HG03025 (cell line): ENCODE measurements around the gene CTNS.

ENCODE experiments used
- ATAC-seq: cut with Tn5 transposase; IDR thresholded peaks from one replicate; pipeline ENCODE4 v1.9.1; 2021; ENCODE audit warnings: mild to moderate bottlenecking, moderate library complexity; ENCODE audit not compliant: unreplicated experiment, low FRiP score

The CTNS gene

DNA sequence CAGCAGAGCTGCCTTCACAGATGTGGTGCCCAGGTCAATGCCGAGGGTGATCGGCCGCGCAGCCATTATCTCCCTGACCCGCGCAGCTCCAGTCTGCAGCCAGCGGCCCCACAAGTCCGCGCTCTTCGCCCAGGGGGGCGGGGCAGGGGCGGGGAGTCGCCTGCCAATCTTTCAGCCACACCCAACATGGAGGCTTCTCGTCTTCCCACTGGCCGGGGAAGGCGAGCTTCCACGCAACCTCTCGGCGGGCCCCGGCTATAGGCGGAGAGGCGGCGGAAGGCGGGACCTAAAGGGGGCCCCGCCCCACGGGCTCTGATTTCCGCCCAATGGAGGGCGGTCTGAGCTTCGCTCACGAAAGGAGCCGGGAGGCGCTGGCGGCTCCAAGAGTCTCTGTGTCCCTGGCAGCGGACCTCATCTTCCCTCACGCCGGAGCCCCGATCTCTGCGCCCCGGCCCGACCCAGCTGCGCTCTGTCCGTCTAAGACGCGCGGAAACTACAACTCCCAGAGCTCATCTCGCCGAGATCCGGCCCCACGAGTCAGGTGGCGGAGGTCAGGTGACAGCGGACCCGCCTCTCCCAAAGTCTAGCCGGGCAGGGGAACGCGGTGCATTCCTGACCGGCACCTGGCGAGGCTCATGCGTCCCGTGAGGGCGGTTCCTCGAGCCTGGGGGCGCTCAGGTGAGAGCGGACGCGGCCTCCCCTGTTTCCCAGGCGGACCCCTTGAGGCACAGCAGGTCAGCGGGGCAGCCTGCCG lies at the start of gene CTNS, which contains the start of gene SHPK:
TSS of gene CTNS (plus strand) at position 607 of the 754 bp plus-strand sequence. CDS start 3,447 bp downstream, outside the sequence.
TSS of gene SHPK (minus strand) at position 97 of the 754 bp plus-strand sequence. CDS start at position 66, 31 bp downstream.
- peak; percentile 89 for ATAC-seq

DNA sequence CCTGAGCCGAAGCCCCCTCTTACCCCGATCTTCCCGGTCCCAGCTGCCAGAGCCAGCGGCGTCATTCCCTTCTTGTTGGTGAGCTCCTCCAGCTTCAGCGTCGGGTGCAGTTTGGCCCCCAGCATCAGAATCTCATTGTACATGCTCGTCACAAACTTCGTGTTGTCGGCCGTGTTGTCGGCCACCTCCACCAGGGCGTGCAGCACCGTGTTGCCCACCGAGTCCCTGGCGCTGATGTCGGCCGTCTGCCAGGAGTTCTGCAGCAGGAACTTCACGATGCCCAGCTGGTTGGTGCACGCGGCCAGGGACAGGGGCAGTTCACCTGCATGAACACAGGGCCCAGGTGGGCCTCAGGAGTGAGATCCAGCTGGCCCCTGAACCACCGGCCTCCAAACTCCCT lies 46.8 kb upstream of the CTNS start:
- ATAC-seq: no peak

DNA sequence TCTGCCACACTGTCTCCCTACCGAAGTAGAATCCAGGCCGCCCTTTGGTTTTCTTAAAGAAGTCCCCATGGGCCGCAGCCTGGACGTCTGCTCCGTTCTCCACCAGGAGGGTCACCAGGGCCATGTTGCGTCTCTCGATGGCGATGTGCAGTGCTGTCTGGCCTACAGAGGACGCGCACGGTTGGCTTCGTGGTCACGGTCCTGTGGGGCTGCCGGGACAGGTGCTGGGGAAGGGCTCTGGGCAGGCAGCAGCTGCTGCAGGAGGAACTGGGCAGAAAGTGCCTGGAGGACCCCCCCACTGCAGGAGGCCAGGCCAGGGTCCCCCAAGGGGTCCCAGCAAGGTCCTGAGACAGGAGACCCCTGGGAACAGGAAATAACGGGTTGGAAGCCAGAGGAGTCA lies 46.3 kb upstream of the CTNS start:
- ATAC-seq: no peak

DNA sequence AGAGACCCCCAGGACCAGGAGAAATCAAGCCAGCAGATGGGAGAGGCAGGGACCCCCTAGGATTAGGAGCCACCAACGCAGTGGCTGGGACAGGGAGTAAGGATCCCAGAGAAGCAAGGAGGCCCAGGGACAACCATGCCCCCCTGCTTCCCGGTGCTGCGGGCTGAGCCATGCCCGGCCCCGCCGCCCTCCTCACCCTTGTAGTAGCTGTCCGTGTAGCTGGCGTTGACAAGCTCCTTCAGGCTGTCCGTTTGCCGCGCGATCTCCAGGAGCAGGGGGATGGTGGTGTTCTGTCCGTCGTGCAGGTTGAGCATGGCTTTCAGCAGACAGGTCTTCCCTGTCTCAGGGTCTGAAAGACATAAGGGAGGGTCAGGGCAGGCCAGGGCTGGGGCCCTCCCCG lies 45.8 kb upstream of the CTNS start:
- no peak for ATAC-seq

DNA sequence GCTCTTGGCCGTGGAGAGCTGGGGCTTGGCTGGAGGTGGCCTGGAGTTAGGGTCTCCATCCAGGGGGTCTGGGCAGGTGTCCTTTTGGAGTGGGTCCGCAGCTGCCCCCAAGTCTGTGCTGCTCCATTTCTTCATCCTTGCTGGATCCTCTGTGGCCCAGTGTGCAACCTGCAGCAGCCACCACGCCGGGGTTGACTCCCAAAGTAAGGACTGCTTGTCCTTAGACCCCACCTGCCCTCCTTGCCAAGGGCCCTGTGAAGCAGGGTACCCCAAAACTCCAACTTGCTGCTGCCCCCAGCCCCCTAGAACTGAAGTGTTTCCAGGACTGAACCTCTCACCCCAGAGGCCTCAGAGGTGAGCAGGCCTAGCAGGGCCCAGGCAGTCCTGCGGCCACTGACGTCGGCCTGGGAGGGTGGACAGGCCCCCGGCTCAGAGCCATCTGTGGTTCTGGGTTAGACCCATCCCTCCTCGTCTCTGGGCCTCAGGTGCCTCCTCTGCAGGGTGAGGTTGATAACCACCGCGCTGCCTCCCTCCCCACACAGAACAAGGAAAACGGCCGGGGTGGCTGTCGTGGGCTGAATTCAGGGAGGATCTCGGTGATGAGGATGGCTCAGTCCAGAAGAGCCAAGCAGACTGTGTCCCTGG lies 44.2 kb upstream of the CTNS start:
- ATAC-seq: no peak

DNA sequence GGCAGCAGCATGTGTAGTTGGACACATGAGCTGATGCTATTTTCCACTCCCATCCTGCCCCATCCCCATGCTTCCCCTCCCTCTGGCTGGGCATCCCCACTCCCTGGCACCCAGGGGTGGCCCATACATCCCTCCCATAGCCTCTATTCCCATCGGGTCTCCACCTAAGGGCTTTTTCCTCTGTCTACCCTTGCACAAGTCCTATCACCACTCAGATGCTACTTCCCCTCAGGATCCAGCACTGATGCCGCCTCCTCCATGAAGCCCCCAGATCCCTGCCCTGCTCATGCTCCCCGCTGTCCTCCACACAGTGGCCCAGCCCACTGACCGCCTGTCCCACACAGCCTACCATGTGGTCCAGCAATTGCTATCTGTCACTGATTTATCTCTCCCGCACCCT lies 43.2 kb upstream of the CTNS start:
- ATAC-seq: no peak

DNA sequence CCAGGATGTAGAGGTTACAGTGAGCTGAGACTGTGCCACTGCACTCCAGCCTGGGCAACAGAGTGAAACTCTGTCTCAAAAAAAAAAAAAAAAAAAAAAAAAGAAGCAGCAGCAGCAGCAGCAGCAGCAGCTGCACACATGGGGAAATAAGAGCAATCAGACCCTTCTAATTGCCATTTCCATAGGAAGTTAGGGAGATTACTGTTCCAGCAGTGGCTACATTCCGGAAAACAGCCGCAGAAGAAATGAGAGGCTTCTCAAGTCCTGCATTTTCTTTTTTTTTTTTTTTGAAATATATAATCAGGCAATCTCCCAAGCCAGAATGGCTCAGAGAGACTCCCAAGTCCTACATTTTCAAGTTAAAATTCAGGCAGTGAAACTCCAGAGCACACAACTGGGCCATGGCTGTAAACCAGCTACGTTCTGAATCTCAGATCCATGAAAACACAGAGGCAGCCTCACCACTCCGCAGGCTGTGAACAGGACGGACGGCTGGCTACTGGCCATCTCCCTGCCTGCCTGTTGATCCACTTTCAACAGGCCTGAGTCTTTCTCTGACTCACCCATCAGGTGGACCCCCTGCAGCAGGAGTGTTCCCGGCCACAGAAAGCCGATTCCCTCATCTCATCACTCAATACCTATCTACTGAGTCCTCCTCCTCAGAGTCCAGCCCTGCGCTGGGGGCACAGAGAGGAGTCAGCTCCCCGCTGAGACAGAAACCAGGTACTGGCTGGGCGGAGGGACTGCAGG lies 42.3 kb upstream of the CTNS start:
- no peak for ATAC-seq

DNA sequence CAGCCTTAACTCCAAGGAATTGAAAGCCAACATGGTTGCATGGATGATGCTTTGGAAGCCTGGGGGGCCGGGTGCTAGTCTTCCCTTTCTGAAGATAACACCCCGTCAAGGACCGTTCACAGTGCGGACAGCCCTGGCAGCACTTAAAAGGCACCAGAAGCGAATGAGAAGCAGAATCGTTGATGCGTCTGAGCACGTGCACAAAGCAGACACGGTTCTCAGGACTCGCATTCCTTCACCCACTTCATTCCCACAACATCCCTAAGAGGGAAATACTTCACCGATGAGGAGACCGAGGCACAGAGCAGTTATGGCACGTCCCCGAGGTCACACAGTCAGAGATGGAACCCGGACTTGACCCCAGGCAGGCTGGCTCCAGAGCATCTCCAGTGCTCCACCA lies 41.6 kb upstream of the CTNS start:
- ATAC-seq: no peak

DNA sequence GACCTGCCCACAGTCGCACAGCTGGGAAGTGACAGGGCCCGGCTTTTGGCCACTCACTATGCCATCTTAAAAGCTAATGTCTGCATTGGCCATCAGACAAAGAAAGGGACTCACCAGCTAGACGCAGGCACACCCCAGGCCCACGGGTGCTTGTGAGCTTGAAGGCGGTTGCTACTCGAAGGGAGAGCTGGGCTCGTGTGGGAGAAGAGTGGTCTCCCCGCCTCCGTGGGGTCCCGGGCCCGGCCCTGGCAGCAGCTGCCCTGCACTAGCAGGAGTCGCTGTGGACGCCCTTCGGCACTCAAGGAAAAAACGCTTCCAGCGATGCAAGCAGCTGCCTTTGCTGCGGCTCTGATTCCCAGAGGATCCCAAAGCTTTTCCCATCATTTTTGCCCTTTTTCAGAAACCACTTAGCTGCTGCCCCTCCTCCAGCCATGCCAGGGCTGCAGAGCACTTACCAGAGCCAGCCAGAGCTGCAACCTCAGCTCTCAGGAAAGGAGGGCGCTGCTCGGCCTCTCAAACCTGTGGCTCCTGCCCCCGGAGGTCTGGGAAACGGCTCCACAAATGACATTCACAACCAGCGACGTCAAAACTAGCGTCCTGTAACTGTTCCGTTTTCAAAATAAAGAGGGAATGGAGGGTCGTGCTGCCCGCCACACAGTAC lies 39.6 kb upstream of the CTNS start:
- no peak for ATAC-seq

DNA sequence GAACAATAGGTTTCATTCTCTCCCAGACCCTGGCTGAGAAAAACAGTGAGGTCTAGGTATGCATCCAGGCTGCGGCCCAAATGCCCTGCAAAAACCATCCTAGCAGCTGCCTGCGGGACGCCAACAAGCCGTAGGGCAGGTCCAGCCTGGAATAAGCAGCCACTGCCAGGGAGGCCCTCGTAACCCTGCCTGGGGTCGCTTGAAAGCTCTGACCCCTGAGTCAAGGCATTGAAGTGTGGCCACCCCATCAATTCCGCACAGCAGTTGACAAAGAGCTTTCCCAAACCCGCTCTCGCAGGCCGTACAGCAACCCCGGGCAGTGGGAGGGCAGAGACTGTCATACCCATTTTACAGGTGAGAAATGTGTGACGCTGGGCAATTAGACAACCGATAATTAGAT lies 38.5 kb upstream of the CTNS start:
- ATAC-seq: no peak

DNA sequence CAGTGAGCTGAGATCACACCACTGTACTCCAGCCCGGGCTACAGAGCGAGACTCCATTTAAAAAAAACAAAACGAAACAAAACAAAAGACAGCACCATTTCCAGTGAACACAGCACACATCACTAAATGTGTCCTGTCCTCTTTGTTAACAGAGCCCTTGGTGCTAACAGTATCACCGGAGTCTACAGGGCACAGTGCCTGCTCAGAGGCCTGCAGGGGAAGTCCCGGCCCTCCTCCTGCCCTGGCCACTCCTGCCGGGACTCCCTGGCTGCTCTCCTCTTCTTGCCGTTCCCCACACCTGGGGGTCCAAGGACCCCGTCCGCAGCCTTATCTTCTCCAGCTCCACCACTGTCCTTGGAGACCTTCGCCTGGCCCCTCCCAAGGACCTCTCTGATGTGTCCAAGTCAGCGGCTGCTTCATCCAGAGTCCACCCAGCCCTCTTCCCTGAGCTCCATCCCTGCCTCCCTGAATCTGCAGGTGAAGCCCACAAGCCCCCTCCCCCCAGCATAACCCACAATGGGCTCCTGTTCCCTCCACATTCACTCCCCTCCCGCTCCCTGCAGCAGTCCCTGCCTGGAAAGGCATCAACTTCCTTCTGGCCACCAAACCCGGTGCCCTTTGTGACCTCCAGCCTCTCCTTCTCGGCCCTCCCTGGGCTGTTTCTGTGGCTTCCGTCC lies 35.9 kb upstream of the CTNS start:
- ATAC-seq: no peak

DNA sequence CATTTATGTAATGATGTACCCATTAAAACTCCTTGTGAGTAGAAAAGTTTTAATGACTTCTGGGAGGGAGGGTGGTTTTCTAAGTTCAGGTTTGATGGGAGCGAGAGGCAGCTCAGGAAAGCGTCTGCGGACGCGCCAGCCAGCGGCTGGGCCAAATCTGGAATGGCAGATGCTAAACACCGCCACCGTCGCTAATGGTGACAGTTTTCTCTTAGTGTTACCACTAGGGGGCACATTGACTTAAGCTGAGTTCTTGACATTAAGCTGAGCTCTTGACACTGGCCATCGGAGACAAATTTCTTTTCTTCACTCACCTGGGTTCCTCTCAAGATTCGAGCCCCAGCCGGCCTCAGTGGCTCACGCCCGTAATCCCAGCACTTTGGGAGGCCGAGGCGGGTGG lies 34.1 kb upstream of the CTNS start:
- no peak for ATAC-seq

DNA sequence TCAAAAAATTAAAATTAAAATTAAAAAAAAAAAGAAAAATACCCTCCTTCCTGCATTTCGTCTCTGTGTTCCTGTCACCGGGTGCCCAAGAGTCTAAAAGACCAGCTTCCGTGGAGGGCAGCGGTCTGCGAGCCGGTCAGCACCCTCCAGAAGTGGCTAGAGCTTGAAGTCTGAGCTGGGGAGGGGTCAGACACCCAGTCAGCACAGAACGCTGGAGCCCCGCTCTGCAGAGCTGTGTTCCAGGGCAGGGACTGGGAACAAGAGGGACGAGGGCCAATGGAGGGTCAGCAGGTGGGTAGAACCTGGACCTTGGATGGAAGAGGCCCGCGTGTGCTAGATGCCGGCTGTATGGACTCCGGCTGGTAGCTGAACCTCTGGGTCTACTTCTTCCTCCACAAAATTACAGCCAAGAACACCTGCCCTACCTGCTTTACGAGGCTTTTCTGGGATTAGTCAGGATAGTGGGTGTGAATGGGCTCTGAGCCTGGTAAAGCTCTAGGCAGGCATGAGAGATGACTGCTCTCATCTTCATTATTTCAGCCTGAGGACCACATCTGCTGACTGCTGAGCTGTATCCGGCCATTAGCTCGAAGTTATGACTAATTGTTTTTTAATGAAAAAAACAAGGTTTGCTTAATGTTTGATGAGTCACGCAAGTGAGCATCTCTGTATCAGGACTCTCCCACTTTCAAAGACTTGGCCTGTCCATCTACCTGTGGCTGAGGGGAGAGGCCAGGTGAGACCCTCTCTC lies 33.3 kb upstream of the CTNS start:
- ATAC-seq: no peak

DNA sequence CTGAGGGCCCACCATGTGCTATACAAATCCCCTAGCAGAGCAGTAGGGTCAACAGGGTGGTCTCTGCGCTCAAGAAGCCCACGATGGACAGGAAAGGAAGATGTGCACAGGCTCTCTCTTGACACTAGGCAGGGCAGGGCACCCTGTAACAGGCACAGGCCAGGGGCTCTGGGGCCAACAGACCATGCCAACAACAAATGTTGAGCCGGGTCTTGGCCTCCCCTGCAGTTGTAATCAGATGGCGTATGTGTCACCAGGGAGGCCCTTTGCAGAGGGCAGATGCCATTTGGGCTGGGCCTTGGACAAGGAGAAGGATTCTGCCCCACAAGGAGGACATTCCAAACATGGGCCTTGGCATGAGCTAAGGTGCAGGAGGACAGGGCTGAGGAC lies 32.7 kb upstream of the CTNS start:
- no peak for ATAC-seq

DNA sequence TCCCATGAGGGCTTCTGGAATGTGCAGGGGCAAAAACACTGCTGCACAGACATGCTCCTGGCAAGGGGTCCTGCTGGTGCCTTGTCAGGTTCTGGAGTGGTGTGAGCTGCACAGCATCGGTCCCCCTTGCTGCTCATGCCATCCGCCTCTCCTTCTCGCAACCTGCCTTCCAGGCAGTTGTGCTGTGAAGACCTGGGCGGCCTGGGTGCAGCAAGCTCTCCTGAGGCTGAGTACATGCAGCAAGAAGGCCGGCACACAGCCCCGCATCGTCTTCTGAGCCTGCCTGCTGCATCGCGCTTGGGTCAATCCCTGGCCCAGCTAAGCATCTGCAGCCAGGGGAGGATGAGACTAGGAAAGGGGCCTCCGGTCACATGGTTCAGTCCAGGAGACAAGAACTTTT lies 26.9 kb upstream of the CTNS start:
- no peak for ATAC-seq

DNA sequence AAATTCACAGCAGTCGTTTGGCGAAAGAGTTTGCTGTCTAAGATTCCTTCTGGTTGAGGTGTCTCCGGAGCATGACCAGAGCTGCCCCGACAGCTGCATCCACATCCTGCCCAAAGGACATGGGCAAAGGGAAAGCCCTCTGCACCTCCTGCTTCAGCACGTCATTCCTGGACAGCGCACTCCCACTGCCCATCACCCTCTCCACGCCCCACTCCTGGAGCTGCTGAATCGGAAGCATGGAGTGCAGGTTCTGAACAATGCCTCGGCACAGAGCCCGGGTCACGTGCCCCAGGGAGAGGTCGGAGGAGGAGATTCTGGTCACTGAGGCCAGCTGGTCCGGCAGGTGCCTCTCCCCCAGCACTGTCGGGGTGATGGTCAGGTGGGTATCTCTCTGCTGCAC lies 26.0 kb upstream of the CTNS start:
- ATAC-seq: no peak

DNA sequence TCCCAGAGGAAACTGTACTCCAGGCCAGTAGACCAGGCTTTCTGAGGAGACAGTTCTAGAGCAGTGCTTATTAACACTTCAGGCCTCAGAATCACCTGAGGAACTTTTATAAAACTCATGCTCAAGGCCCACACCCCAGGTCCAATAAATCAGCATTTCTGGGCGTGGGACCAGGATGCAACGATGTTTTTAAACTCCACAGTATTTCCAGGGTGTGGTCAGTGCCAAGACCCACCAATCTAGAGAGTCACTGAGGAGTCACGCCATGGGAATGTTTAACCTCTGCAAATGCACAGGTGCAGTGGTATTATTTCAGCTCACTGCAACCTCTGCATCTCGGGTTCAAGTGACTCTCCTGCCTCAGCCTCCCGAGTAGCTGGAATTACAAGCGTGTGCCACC lies 23.4 kb upstream of the CTNS start:
- no peak for ATAC-seq

DNA sequence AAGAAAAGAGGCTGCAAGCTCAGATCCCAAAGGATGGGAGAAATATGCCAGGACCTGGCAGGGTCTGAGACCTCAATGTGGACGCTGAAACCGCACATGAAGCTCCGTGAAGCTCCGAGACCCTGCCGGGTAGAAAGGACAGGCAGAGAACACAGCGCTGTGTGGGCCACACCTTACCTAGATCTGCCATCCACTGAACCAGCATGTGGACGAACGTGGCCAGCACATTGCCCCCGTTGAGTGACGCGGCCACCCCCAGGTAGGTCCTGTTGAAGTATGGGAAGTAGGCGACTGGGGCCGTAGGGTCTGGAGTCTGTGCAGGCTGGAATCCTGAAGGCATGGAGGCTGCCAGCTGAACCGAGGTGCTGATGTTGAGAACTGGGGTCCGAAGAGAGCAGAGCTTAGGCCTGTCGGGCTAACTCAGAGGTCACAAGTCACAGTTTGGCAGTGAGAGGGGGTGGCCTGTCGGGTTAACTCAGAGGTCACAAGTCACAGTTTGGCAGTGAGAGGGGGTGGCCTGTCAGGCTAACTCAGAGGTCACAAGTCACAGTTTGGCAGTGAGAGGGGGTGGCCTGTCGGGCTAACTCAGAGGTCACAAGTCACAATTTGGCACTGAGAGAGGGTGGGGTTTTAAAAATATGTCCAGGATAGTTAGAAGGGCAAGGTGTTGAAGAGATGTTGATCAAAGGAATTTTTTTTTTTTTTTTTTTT lies 21.2 kb upstream of the CTNS start:
- no peak for ATAC-seq

DNA sequence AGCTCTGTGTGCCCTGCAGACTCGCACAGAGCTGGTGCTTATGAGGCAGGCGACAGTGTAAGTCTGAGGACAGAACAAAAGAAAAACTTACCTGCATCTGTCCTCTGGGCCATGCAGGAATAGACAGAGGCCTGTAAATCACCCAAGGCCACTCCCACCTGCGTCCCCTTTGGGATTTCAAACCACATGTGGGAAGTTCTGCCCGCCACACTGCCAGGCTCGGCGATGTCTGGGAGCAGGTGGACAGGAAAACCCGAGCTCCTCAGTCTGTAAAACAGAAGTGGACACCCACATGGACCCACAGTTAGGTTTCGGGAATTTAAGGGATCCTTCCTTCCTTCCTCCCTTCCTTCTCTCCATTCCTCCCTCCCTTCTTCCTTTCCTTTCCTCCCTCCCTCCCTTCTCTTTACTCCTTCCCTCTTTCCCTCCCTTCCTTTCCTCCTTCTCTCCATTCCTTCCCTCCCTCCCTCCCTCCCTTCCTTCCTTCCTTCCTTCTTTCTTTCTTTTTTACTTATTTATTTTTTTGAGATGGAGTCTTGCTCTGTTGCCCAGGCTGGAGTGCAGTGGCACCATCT lies 15.3 kb upstream of the CTNS start:
- no peak for ATAC-seq
